DMS53 (cell line): ENCODE results near the gene EFCC1.

Experiments
- DNase-seq: peaks from one replicate; lab custom pipeline; 2025; lab: John Stamatoyannopoulos, UW

Gene EFCC1, protein sequence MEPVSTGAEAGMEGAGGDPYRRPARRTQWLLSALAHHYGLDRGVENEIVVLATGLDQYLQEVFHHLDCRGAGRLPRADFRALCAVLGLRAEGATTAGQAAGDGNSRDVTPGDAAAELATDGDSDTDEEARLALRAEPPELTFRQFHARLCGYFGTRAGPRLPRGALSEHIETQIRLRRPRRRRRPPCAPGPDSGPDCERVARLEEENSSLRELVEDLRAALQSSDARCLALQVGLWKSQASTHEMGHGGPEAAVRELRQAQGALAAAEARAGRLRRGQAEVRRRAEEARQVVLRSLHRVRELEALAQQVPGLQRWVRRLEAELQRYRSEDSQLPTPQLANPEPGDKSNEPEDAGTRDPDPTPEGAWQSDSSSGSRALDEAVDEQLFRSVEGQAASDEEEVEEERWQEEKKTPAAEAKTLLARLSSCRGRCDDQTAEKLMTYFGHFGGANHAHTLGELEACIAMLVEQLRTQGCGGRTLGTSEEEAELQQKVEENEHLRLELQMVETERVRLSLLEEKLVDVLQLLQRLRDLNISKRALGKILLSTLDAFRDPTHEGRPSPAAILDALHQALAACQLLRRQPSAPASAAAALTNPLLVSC

DNA sequence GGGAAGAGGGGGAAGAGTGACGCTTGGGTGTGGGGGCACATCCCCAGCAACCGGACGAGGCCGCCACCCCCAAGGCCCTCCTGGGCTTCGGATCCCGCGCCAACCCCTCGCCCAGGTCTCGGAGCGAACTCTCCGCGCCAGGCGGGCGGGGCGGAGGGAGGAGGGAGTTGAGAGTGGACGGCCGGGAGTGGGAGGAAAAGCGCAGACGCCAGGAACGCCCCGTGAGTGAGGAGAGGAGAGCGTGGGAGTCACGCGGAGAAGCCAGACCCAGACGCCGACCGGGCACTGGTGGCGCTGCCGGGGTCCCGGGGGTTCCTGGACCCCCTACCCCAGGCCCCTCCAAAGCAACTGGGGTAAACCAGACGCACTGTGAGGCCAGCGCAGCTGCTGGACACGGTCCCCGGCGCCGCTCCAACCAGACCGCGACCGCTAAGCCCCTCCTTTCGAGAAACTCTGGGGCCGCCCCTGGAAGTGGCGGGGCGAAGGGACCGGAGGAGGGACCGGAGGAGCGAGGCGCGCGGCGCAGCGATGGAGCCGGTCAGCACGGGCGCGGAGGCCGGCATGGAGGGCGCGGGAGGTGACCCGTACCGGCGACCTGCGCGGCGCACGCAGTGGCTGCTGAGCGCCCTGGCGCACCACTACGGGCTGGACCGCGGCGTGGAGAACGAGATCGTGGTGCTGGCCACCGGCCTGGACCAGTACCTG lies at the start of gene EFCC1:
TSS of gene EFCC1 (plus strand) at position 204 of the 705 bp plus-strand sequence. CDS start at position 529, 325 bp downstream.
- DNase-seq, result no peak

DNA sequence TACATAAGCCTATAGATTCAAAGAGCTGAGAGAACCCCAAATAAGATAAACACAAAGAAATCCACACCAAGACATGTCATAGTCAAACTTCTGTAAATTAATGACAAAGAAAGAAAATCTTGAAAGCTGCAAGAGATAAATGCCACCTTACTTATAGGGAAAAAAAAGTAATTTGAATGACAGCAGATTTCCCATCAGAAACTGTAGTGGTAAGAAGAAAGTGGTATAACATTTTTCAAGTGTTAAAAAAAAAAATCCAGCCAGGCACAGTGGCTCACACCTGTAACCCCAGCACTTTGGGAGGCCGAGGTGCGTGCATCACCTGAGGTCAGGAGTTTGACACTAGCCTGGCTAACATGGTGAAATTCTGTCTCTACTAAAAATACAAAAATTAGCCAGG lies 44.7 kb upstream of the EFCC1 start:
- DNase-seq, result no peak

DNA sequence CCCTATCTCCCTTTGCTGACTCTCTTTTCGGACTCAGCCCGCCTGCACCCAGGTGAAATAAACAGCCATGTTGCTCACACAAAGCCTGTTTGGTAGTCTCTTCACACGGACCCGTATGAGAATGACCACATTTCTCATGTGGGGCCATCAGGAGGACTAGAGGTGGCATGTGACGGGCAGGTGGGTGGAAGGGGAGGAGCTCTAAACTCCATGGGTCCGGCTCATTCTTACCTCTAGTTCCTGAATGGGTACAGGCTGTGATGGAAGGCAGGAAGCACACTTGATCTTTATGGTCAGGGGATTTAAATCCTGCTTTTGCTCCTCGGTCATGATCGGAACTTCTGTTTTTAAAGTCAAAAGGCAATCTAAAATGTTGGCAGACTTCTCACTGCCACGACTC lies 35.8 kb upstream of the EFCC1 start:
- DNase-seq, result no peak

DNA sequence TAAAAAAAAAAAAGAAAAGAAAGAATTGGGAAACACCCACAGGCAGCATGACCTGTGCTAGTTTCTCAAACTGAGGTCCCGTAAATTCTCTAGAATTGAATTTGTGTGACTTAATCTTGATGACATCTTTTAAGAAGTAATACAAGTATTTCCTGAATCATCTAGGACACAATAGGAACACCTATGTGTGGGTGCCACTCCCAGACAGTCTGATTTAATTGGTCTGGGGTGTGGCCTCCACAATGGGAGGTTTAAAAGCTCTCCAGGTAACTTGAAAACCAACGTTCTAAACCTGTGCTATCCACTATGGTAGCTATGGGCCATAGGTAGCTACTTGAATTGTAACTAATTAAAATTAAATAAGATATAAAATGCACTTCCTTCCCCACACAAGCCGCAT lies 35.3 kb upstream of the EFCC1 start:
- no peak for DNase-seq

DNA sequence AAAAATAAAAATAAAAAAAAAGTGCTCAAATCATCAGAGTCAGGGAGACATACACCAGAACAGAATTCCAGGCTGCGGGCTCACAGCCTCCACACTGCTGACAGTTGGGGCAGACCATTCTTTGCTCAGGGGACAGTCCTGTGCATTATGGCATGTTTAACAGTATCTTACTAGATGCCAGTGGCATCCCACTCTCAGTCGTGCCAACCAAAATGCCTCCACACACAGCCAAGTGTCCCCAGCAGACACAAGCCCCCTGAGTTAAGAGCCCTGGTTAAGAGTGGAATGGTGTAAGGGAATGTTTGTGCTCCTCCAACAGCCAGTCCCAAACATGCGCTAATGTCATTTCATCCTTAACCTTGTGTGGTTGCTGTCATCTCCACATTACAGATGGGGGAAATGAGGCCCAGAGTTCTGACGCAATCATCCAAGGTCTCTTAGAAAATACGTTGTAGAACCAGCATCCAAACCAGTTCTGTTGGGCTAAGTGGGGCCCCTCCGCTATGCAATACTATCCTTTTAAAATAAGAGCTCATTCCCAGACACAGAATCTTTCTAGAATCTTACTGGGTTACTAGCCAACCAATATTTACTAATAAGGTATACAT lies 33.3 kb upstream of the EFCC1 start:
- DNase-seq, result no peak

DNA sequence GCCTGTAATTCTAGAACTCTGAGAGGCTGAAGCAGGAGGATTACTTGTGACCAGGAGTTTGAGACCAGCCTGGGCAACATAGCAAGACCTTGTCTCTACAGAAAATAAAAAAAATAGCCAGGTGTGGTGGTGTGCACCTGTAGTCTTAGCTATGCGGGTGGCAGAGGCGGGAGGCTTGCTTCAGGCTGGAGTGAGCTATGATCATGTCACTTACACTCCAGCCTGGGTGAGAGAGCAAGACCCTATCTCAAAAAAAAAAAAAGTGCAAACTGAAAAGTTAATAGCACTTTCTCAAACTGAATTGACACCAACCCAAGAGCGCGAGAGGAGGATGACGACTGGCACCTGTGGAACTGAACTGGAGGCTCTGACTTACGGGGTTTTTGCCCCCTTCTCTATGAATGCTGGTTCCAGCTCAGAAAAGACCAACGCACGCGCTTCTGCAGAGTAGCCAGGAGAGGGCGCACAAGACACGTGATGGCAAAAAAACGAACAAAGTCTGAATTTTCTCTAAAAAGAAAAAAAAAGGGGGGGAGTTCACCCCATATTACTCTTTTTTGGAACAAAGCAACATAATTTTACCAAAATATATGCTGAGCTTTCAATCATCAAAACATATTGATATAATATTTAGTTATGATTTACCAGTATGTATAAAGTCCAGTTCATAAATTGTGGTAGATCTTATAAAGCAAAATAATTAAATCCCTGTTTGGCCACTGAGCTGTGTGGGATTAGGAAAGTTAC lies 30.9 kb upstream of the EFCC1 start:
- peak; percentile 59 for DNase-seq

DNA sequence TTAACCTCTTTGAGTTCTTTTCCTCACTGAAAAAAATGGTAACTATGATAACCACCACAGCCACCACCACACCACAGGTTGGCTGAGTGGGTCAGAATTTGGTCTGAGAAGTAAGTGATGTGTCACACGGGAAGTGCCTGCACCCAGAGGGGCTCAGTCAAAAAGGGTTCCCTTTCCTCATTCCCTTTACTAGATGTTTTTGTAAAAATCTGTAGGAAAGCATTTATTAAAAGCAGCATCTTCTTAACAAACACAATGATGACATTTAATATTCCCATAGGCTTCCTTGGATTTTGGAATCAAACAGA lies 30.4 kb upstream of the EFCC1 start:
- DNase-seq, result no peak

DNA sequence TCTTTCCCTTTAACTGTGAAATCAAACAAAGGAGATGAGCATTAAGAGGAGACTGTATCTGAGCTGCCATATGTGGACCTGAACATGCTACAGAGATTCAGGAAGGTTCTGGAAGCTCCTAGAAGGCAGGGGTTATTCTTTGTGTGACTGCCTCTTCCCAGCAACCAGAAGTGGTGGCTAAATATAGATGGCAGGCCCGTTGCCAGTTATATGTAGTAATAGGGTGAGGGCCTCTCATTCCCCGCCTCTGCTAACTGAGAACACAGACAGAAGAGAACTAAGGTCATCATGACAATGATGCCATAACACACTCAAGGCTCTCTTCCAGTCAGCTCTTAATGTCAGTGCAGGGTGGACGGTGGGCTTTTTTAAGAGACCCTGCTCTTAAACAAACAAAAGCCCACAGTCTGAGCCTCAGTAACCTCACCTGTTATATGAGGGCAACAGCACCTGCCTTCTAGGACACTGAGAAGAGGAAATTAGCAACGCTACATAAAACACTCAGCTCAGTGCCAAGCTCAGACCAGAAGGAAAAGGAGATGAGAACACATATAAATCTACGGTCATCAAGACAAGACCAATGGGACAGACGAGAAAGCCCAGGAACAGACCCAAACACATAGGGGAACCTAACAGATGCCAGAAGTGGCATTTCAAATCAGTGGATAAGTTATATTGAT lies 29.5 kb upstream of the EFCC1 start:
- no peak for DNase-seq

DNA sequence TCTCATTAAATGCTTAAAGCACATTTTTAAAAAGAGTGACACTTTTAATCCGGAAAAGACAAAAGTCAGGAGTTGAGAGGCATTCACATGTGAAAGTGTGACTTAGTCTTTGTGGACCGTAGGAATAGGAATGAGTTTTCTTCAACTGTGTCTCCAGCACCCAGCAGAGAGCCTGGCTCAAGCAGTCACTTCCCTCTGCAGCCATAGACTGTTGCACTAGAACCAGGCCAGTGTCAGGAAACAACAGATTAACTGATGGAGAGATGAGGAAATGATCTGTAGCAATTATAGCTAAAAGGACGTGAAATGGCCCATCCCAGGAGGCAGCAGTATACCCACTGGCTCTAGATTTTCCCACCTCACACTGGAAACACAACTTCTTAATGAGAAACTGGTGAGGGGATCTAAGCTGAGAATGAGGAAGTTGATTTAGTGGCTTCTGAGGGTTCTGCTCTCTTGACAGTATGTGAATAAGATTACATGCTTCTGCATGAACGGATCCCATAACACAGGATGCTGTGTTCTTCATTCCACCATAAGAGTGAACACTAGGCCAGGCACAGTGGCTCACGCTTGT lies 27.0 kb upstream of the EFCC1 start:
- DNase-seq, result no peak

DNA sequence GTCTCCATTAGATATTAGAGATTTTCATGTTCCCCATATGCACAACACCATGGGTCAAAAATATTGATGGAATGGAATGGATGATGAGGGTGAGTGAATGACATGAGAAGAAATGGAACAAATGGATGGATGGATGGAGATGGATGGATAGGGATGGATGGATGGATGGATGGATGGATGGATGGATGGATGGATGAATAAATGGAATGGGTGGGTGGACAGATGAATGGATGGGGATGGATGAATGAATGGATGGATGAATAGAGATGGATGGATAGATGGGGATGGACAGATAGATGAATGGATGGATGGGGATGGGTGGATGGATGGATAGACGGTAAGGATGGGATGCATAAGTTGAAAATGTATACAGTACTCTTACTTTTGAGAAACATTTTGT lies 25.8 kb upstream of the EFCC1 start:
- no peak for DNase-seq

DNA sequence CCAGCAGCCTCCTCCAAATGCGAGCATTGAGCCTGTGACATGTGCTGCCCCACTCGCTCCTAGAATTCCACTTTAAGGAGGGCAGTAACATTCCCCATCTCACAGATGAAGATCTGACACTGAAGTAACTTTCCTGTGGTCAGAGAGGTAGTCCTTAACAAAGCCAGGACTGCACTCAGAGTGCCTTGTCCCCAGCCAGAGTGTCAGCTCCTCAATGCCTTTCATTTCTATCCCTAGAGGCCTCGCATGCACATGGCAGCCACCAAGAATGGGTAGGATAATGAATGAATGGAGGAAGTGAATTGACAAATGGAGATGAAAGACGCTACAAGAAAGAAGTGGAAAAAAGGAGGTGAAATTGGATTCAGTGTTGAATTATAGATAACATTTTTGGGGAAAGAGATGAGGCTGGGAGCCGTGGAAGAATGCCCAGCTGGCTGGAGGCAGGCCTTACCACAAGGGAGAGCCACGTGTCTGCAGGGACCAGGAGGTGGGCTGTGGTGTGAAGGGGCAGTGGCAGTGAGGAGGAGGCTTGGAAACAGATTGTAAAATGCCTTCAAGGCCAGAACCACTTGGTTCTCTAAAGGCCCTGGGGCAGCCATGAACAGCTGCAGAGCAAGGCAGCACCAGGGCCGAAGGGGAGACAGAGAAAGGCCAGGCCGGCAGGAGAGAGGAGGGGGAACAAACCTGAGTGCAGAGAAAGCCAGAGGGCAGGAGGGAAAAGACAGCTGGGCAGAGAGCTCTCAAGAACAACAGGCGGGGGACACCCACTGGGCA lies 17.6 kb upstream of the EFCC1 start:
- DNase-seq, result no peak

DNA sequence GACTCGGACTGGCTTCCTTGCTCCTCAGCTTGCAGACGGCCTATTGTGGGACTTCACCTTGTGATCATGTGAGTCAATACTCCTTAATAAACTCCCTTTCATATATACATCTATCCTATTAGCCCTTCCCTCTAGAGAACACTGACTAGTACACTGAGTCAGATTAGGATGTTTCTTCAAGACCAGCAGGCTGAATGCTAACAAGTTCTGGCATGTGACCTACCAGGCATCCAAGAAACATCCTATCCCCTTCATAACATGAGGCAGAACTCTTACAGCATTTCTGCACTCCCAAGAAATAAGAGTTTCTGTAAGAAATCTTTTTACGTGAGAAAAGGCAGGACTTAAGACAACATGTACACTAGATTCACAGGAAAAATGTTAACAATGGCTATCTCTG lies 16.5 kb upstream of the EFCC1 start:
- no peak for DNase-seq

DNA sequence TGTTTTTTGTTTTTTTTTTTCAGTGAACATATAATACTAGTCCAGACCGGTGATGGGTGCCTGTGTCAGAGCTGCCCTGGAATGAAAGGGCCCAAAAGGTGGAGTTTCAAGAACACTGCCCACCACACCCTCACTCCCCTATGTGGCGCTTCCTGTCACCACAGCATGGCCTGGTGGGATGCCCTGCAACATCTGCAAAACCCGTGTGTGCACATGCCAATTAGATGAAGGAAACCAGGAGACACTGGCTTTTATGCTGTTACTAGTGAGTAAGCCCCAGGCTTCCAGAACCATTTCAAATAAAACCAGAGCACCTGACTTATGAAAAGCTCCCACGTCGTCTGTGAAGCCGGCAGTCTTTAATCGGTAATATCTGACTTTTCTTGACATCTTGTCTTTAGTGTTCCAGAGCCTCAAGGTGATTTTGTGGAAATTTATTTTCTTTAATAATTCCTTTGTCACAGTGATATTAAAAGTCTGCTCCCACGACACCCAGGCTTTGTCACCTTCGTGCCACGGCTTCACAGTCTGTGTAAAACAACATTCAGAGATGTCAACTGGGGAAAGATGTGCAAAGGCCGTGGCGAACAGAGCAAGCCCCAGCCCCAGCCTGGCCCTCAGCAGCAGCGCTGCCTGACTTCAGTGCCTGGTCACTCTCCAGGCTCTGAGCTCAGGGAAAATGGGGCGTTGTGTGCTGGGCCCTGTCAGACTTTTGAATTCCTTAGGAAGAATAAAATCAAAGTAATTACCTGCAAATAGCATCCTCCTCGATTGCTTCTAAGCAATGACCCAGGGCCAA lies 13.6 kb upstream of the EFCC1 start:
- no peak for DNase-seq

DNA sequence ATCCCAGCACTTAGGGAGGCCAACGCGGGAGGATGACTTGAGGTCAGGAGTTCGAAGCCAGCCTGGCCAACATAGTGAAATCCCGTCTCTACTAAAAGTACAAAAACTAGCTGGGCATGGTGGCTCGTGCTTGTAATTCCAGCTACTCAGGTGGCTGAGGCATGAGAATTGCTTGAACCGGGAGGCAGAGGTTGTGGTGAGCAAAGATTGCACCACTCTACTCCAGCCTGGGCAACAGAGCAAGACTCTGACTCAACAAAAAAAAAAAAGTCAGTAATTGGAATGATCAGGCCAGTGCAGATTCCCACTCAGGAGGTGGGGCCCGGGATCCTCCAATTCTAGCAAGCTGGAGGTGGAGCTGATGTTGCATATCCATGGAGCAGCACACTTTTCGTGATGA lies 12.8 kb upstream of the EFCC1 start:
- no peak for DNase-seq

DNA sequence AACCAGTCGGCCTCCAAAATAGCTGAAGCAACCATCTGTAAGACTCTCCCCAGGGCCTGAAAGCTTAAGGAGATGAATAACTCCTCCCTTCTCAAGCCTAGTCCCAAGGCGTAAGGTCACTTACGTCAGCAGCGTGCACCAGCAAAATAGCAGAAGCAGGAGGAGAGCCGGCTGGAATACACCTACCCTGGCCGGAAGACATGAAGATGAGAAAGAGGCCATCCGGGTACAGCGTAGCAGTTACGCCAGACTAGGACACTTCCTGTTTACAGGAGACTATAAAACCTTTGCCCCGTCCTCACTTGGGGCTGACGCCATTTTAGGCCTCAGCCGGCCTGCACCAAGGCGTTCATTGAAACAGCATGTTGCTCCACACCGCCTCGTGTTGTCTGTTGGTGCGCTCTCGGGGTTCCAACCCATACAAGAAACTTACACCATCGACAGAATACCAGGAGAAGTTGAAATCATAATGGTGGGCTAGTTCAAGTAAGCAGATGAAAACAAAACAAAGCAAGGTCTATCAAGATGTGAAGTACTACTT lies 9.7 kb upstream of the EFCC1 start:
- no peak for DNase-seq

DNA sequence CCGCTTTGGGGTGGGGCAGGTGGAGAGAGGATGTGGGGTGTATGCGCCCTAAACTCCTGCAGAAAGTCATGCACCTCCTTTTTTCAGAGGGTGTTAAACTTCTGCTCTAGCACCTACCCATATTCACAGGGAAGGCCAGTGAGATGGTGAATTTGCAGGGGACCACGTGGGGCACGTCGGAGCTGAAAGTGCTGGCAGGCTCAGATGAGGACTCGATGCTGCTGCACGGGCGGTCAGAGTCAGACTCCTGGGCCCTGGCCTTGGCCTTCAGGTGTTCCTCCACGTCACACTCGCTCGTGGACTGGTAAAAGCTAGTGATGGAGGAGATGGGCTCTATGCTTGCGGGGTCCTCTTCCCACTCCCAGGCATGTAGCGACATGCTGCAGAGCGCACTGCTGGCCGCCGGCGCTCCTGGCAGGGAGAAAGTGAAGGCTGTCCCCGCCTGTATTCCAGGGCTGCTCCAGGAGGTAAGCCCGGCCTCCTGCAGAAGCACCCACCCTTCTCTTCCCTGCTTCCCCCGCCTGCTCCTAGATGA lies 8.1 kb upstream of the EFCC1 start:
- DNase-seq, result no peak

DNA sequence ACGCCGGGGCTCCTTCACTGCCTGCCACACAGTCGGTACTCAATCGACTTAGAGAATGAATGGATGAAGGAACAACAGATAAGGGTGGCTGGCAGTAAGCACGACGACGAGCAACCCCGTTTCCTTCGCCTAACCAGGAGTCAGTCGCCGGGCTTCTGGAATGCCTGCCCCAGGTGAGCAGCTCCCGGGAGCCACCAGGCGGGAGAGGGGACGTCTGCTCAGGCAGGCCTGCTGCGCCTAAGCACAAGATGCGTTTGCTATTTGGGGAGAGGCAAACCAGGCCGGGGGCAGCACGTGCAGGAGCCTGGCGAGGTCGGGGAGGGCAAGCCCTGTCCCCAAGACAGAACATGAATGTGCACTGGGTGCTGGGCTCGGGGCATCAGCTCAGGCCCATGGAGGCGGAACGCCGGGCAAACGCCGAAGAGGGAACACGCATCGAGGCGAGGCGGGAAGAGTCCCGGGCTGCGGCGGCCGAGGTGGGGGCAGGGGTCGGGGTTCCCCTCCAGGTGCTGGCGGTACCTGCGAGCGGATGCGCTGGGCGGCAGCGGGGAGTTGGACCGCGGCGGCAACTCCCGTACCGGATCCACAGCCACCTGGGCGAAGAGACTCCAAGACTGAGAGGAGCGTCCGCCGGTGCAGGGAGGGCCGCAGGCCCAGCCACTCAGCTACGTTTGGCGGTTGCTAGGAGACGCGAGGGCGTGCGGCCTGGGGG lies 7.5 kb upstream of the EFCC1 start, which contains the start of gene CFAP92:
TSS of gene CFAP92 (minus strand) at position 616 of the 712 bp plus-strand sequence. CDS start 772 bp downstream, outside the sequence.
- DNase-seq, result peak; percentile 93

DNA sequence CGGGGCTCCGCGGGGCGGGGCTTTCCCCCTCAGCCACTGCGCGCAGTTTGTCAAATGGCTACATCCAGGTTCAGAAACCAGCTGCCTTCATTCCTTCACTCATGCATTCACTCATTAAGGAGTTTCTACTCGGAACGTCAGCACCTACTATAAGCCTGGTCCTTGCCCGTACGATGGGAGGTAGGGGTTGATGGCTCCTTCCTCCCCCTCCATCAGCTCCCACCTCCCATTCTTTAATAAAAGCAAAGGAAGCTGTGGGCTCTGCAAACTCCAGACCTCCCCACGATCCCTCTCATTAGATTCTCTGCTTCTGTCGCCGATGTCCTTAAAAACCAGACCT lies 7.0 kb upstream of the EFCC1 start:
- no peak for DNase-seq
